ENCODE data around the gene LDLRAD3.
"Not testable (repeated sequence)": the region's sequence is repeated elsewhere in the genome, so short reads cannot be mapped to it uniquely, and the experiment has no call there.

The LDLRAD3 gene

GRCh38 chr11:36019005-36019596 is 75.2 kb downstream of the LDLRAD3 start:
- DNase-seq (ENCODE audit: low spot score) = no peak

- no peak for DNase-seq (ENCODE audit: low spot score)
Measured at GRCh38 chr11:36019722-36020121, 75.9 kb downstream of the LDLRAD3 start.

GRCh38 chr11:36022882-36023281 is 79.0 kb downstream of the LDLRAD3 start:
- DNase-seq (ENCODE audit: low spot score) = no peak

GRCh38 chr11:36023922-36024321 is 80.1 kb downstream of the LDLRAD3 start:
- DNase-seq (ENCODE audit: low spot score) = no peak

GRCh38 chr11:36024716-36025115 is 80.9 kb downstream of the LDLRAD3 start:
- no peak for DNase-seq (ENCODE audit: low spot score)

DNA sequence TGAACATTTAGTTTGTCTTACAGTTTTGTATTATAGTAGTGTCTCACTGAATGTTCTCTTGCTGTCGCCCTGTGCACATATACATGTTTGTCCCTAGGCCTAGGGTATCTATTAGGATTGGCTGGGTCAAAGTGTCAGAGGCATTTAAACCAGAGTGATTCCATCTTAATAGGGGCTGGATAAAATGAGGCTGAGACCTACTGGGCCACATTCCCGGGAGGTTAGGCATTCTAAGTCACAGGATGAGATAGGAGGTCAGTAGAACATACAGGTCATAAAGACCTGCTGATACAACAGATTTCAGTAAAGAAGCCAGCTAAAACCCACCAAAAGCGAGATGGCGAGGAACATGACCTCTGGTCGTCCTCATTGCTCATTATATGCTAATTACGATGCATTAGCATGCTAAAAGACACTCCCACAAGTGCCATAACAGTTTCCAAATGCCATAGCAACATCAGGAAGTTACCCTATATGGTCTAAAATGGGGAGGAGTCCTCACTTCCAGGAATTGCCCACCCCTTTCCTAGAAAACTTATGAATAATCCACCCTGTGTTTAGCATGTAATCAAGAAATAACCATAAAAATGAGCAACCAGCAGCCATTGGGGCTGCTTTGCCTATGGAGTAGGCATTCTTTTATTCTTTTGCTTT is 82.6 kb downstream of the LDLRAD3 start:
- DNase-seq (ENCODE audit: low spot score) = no peak

DNA sequence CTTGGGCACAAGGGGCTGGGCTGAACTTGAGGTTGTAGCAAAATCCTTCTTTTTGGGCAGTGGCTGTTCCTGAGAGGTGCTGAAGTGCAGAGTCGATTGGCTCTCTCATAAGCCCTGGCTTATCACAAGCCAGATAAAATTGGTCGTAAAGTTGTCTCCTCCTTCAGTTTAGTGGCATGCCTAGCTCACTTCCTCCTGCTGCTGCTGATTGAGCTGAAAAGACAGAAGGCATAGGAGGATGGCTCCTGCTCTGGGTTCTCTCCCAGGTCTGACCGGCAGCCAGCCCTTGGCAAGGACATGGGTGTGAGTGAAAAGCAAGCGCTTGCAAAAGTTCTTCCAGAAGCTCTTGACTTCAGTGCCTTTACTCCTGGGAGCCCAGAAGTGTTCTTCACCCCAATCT is 83.9 kb downstream of the LDLRAD3 start:
- no peak for DNase-seq (ENCODE audit: low spot score)

DNA sequence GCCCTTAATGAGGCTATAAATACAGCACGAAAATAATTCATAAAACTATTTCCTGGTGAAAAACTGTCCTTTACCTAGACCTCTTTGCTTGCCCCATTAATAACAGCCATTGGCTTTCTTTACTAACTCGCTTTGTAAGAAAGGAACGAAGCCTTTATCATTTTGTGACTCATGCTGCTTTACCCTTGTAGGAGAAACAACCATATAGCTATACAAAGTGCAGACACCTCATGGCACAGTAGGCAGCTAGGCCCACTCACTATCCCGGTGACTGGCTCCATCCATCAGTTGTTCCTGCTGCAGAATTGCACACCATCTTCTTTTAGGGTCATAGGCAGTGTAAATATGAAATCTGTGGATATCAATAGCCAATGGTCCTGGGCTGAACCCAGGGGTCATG is 85.8 kb downstream of the LDLRAD3 start:
- DNase-seq (ENCODE audit: low spot score) = no peak

DNA sequence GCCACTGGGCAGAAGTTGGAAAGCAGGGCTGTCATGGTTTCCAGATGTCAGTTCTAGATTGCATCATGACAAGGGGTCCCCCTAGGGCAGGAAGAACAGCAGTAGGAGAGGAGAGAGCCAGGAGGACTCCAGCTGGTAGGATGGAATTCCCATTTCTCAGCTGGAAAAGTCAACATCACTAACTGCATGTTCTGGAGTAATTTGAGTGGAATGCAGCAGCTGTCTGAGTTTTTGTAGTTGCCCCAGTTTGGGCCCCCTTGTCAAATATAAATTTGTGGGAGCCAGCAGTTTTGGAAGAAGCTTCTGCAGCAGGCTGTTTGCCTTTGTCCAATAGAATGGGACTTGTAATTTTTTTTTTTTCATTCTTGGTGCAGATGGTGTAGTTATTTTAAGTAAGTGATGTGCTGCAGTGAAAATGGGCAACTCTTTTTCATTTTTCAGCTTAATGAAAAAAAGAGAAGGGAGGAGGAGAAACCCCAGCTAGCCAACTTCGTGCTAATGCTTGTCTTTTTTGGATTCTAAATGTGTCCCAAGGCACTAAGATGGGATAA is 86.9 kb downstream of the LDLRAD3 start:
- DNase-seq (ENCODE audit: low spot score) = no peak

- no peak for DNase-seq (ENCODE audit: low spot score)
Measured at GRCh38 chr11:36033082-36033751, 89.4 kb downstream of the LDLRAD3 start.

DNA sequence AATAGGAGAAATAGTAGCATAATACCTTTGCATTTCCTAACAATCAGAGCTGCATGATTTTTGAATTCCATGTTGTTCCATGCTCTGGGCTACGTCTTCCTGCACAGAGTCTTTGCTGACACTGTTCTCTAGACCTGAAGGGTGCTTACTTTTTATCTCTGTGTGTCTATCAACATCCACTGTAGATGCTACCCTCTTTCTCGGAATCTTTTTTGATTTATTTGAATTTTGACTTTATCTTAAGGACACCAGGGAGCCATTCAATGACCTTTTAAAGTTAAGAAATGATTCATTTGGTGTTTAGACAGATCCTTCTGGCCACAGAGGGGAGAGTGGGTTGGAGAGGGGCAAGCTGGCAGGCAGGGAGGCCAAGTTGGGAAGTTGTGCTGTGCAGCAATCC is 90.1 kb downstream of the LDLRAD3 start:
- no peak for DNase-seq (ENCODE audit: low spot score)

DNA sequence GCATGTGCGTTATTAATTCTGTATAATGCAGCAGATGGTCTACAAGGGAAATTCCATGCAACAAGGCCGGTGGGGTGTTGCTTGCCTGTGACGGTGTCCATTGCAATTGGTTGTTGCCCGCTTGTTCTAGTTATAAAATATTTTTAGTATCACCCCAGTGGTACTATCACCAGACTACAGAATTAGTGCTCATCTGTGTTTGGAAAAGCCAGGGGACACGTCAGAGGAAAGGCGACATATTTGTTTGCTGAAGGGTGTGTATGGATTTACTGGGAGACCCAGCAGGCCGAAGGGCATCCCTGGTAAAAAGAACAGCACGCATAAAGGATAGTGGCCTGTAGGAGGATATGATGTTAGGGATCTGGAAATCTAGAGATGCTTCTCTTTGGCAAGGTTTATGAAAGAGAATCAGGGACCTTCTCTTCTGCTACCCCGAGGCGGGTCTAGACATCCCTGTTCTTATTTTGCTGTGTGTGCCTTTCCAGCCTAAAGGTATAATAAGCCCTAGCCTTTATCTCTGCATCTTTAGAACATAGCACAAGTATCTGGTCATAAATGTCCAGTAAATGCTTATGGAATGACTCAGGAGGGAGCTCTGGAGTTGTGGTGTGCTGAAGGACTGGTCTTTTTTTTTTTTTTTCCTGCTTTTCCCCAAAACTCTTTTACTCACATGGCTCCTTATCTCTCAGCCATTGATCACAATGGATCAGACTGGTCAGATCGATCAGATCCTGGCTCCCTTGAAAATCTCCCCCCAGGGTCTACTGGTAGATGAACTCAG is 90.9 kb downstream of the LDLRAD3 start:
- peak; percentile 34 for DNase-seq (ENCODE audit: low spot score)

GRCh38 chr11:36035454-36035853 is 91.6 kb downstream of the LDLRAD3 start:
- DNase-seq (ENCODE audit: low spot score) = no peak

DNA sequence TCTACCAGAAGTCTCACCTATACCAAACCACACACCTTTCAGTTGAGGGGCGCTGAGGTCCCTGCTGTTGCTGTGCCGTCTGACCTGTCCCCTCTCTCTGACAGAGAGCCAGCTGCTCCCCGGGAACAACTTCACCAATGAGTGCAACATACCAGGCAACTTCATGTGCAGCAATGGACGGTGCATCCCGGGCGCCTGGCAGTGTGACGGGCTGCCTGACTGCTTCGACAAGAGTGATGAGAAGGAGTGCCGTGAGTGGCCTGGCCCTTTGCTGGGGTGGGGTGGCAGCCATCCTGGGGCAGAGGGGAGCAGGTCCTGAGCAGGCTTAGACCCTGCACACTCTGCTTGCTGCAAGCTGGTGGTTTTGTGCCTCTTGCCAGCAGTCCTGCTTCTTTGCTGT is 92.1 kb downstream of the LDLRAD3 start:
- DNase-seq (ENCODE audit: low spot score) = no peak

GRCh38 chr11:36037031-36037430 is 93.2 kb downstream of the LDLRAD3 start:
- no peak for DNase-seq (ENCODE audit: low spot score)

DNA sequence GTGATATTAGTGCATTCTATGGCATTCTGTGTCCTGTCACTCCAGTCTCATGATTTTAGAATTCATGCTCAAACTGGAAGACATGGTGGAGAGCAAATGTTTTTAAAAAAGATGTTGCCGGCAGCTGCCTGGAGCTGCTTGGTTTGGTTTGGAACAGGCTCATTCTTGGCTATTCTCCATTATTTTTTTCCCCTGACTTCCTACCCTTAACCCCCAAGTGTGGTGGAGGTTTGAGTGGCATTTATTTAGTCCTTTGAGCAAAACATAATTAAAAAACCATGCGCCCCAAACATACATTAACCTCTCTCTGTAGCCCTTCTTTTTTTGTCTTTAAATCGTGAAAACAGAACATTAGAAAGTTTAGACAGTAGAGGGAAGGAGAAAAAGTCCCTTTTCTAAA is 94.7 kb downstream of the LDLRAD3 start:
- no peak for DNase-seq (ENCODE audit: low spot score)

DNA sequence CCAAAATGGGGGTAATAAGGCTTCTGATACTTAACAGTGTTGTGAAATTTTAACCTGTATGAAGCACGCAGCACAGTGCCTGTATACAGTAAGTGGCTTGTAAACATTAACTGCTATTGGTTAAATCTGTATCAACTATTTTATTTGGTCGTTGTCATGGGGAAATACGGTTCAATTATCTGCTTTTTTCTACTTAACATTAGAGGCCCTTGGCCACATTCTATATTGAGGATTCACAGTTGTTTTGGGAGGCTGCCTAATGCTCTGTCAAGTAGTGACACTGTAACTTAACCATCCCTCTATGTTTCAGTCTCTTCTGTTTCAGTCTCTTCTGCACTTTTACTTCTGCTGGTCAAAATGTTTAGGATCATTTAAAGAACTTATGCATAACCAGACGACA is 95.6 kb downstream of the LDLRAD3 start:
- no peak for DNase-seq (ENCODE audit: low spot score)

GRCh38 chr11:36041988-36042611 is 98.2 kb downstream of the LDLRAD3 start:
- DNase-seq (ENCODE audit: low spot score) = no peak

GRCh38 chr11:36044636-36045035 is 100.8 kb downstream of the LDLRAD3 start:
- DNase-seq (ENCODE audit: low spot score) = no peak

DNA sequence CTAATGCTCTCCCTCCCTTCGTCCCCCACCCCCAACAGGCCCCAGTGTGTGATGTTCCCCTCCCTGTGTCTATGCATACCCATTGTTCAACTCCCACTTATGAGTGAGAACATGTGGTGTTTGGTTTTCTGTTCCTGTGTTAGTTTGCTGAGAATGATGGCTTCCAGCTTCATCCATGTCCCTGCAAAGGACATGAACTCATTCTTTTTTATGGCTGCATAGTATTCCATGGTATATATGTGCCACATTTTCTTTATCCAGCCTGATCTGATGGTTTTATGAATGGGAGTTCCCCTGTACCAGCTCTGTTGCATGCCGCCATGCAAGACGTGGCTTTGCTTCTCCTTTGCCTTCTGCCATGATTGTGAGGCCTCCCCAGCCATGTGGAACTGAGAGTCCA is 102.1 kb downstream of the LDLRAD3 start:
- not testable (repeated sequence) for DNase-seq (ENCODE audit: low spot score)

- no peak for DNase-seq (ENCODE audit: low spot score)
Measured at GRCh38 chr11:36046932-36047331, 103.1 kb downstream of the LDLRAD3 start.

- DNase-seq (ENCODE audit: low spot score) = no peak
Measured at GRCh38 chr11:36047344-36047743, 103.5 kb downstream of the LDLRAD3 start.
